ENCODE data around the gene TLCD3B. TPM values are rescaled to one million over a fixed set of nuclear protein-coding genes. Genes with fewer than 3 reads are reported as not detected.

TLCD3B gene
- total RNA-seq, 1 experiment from 2014 or later: 0.90 TPM

DNA sequence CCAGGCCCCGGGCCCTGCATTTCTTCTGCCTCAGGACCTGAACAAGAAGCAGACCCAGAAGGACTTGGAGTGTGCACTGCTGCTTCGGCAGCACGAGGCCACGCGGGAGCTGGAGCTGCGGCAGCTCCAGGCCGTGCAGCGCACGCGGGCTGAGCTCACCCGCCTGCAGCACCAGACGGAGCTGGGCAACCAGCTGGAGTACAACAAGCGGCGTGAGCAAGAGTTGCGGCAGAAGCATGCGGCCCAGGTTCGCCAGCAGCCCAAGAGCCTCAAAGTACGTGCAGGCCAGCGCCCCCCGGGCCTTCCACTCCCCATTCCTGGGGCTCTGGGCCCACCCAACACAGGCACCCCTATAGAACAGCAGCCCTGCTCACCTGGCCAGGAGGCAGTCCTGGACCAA, 44.8 kb downstream of the TLCD3B start:
- no TSS peak for BruUV-seq (replicated peaks)
- TF ChIP-seq, protein P1, sequence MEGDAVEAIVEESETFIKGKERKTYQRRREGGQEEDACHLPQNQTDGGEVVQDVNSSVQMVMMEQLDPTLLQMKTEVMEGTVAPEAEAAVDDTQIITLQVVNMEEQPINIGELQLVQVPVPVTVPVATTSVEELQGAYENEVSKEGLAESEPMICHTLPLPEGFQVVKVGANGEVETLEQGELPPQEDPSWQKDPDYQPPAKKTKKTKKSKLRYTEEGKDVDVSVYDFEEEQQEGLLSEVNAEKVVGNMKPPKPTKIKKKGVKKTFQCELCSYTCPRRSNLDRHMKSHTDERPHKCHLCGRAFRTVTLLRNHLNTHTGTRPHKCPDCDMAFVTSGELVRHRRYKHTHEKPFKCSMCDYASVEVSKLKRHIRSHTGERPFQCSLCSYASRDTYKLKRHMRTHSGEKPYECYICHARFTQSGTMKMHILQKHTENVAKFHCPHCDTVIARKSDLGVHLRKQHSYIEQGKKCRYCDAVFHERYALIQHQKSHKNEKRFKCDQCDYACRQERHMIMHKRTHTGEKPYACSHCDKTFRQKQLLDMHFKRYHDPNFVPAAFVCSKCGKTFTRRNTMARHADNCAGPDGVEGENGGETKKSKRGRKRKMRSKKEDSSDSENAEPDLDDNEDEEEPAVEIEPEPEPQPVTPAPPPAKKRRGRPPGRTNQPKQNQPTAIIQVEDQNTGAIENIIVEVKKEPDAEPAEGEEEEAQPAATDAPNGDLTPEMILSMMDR (IDR thresholded peaks at IDR 0.05; ENCODE audit: unreplicated experiment): no peak
- CTCF ChIA-PET: no interaction called here

DNA sequence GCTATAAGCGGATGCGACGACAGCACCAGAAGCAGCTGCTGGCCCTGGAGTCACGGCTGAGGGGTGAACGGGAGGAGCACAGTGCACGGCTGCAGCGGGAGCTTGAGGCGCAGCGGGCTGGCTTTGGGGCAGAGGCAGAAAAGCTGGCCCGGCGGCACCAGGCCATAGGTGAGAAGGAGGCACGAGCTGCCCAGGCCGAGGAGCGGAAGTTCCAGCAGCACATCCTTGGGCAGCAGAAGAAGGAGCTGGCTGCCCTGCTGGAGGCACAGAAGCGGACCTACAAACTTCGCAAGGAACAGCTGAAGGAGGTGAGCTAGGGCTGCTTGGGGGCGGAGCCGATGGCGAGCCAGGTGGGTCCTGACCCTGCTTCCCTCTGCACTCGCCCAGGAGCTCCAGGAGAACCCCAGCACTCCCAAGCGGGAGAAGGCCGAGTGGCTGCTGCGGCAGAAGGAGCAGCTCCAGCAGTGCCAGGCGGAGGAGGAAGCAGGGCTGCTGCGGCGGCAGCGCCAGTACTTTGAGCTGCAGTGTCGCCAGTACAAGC, 45.7 kb downstream of the TLCD3B start:
- no peaks in the 10 kb centered on the region for H3K27me3 Mint-ChIP-seq (ENCODE audit: unreplicated experiment)
- H3K4me1 Mint-ChIP-seq (ENCODE audit: low read depth, unreplicated experiment): no peaks in the 10 kb centered on the region
- TF ChIP-seq, protein P1 (IDR thresholded peaks at IDR 0.05; ENCODE audit: unreplicated experiment): no peak
- no TSS peak for BruUV-seq (replicated peaks)
- no peak overlapping the region for H3K4me3 Mint-ChIP-seq (ENCODE audit: low read depth, unreplicated experiment)
- no peak overlapping the region for H3K27ac Mint-ChIP-seq (ENCODE audit: unreplicated experiment)
- intact Hi-C loops (cut with micrococcal nuclease; ENCODE audit: unreplicated experiment): no loop called here
- CTCF ChIA-PET: interaction anchor here (0.6 kb wide), 2 partner anchors 168 to 261 kb away, joined by 4 to 5 read pairs; no protein-coding TSS in a partner anchor
- H3K9me3 Mint-ChIP-seq (ENCODE audit: low read depth, unreplicated experiment): no peaks in the 10 kb centered on the region
- DNase-seq: no peak
- peaks cover 47% of the 10 kb centered on the region for H3K36me3 Mint-ChIP-seq (ENCODE audit: insufficient read depth, unreplicated experiment)

More for the DNA sequence above, 44.8 kb downstream of the TLCD3B start:
- Mint-ChIP-seq H3K27ac (ENCODE audit: unreplicated experiment) (no peak overlapping the region), H3K9me3 (ENCODE audit: low read depth, unreplicated experiment) (no peaks in the 10 kb centered on the region), H3K36me3 (ENCODE audit: insufficient read depth, unreplicated experiment) (peaks cover 49% of the 10 kb centered on the region), H3K27me3 (ENCODE audit: unreplicated experiment) (no peaks in the 10 kb centered on the region), H3K4me3 (ENCODE audit: low read depth, unreplicated experiment) (no peak overlapping the region), H3K4me1 (ENCODE audit: low read depth, unreplicated experiment) (no peaks in the 10 kb centered on the region)
- no peak for DNase-seq
- intact Hi-C loops (cut with micrococcal nuclease; ENCODE audit: unreplicated experiment): no loop called here

DNA sequence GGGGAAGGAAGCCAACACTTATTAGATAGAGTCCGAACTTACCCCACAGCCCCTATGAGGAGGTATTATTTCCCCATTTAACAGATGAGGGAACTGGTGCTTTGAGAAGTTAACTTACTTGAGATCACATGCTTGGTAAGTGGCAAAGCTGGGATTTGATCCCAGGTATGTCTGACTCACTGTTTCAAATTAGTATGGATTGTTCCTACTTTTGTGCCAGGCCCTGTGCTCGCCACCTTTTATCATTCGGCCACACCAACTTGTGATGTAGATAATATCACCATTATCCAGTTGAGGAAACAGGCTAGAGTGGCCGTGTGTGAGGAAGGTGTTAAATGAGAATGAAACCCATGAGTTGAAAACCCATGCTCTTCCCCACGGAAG, 46.3 kb downstream of the TLCD3B start:
- no peak for DNase-seq
- Mint-ChIP-seq H3K4me1 (ENCODE audit: low read depth, unreplicated experiment) (no peaks in the 10 kb centered on the region), H3K36me3 (ENCODE audit: insufficient read depth, unreplicated experiment) (peaks cover 53% of the 10 kb centered on the region), H3K27me3 (ENCODE audit: unreplicated experiment) (no peaks in the 10 kb centered on the region), H3K9me3 (ENCODE audit: low read depth, unreplicated experiment) (no peaks in the 10 kb centered on the region), H3K4me3 (ENCODE audit: low read depth, unreplicated experiment) (no peak overlapping the region), H3K27ac (ENCODE audit: unreplicated experiment) (no peak overlapping the region)
- TF ChIP-seq, protein P1 (IDR thresholded peaks at IDR 0.05; ENCODE audit: unreplicated experiment): no peak
- no TSS peak for BruUV-seq (replicated peaks)
- intact Hi-C loops (cut with micrococcal nuclease; ENCODE audit: unreplicated experiment): no loop called here
- CTCF ChIA-PET: interaction anchor here (1.4 kb wide), 1 partner anchor 9 kb away, joined by 3 read pairs; no protein-coding TSS in a partner anchor

DNA sequence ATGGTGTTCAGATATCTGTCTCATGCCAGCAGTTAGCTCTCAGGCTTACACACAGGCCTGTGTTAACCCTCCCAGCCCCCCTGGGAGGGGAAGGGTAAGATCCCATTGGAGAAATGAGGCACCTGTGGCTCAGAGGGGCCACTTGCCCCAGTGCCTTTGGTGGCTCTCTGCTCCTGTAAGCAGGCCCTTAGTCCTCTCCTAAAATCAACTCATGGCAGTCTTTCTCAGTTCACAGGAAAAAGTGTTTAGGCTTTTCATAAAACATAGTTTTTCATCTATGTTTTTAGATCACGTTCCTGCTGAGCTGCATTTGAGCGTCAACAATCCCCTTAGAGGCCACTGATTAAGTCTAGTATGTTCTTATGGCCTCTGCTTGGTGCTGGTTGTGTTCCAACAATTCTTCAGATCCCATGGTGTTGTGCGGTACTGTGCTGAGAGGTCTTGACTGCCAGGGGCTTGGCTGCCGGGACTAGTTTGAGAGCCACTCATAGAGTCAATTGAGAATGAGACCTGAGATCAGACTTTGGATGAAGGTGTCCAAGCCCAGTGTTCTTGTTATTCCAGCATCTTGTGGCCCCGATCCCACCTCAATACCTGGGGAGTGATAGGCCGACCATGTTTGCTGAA, 46.8 kb downstream of the TLCD3B start:
- Mint-ChIP-seq H3K36me3 (ENCODE audit: insufficient read depth, unreplicated experiment) (peaks cover 48% of the 10 kb centered on the region), H3K27me3 (ENCODE audit: unreplicated experiment) (no peaks in the 10 kb centered on the region), H3K4me1 (ENCODE audit: low read depth, unreplicated experiment) (no peaks in the 10 kb centered on the region), H3K9me3 (ENCODE audit: low read depth, unreplicated experiment) (no peaks in the 10 kb centered on the region), H3K4me3 (ENCODE audit: low read depth, unreplicated experiment) (no peak overlapping the region), H3K27ac (ENCODE audit: unreplicated experiment) (no peak overlapping the region)
- CTCF ChIA-PET: interaction anchor here (1.4 kb wide), 1 partner anchor 8 kb away, joined by 3 read pairs; no protein-coding TSS in a partner anchor
- no peak for DNase-seq
- BruUV-seq (replicated peaks): no TSS peak
- TF ChIP-seq, protein P1 (IDR thresholded peaks at IDR 0.05; ENCODE audit: unreplicated experiment): no peak
- intact Hi-C loops (cut with micrococcal nuclease; ENCODE audit: unreplicated experiment): no loop called here

All from Calu3 (cell line).